ENCODE data around the gene TMEM154. TPM values are rescaled to one million over a fixed set of nuclear protein-coding genes. Genes with fewer than 3 reads are reported as not detected.

TMEM154 gene
- polyA plus RNA-seq, 1 donor from 2014 or later = 210 TPM

DNA sequence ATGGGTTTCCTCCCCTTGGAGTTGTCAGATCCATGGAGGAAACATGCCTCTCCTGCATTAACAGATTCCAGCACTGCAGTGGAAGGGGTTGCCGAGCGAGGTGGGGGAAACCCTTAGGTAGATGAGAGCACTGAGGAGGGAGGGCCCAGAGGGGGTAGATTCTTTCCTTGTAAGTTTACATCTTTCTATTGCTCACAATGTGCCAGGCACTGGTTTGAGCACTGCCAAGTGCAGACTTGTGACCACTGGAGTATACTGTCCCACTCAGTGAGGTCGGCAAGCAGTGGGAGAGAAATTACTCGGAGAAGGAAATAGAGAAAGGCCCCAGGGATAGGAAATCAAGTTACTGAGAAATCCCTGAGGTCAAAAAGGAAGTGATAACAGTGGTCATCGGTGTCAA, 27.8 kb upstream of the TMEM154 start:
- peaks cover 5% of the 10 kb centered on the region for H3K36me3 Mint-ChIP-seq
- no peak overlapping the region for H3K27ac Mint-ChIP-seq
- H3K9me3 Mint-ChIP-seq = peaks cover 0 to 6% (median 2%) of the 10 kb centered on the region in 3 donors
- H3K27me3 Mint-ChIP-seq = no peaks in the 10 kb centered on the region
- H3K4me3 Mint-ChIP-seq = peak overlapping the region in 2 of 4 donors; percentile 1 to 65
- peaks cover 11 to 14% (median 12%) of the 10 kb centered on the region in 3 donors for H3K4me1 Mint-ChIP-seq

DNA sequence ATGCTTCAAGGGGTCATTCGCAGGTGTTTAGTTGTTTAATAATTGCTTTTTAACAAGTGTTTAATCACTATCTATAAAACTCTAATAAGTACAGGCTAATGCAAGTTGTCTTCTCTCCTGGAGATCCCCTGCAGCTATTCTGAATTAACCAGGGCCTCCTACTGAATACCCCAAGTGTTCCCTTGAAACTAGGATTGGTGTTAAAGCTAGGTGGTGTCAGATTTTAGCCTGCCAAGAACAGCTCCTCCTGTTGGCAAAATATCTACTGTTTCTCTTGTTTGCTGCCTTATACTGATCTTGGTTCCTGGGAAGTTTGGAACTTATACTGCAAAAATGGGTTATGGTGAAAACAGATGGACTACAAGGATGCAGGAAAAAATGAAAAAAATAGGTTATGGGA, 26.1 kb upstream of the TMEM154 start:
- H3K27ac Mint-ChIP-seq = peak overlapping the region in 1 of 3 donors; percentile 17
- H3K27me3 Mint-ChIP-seq = no peaks in the 10 kb centered on the region
- peaks cover 0 to 6% (median 2%) of the 10 kb centered on the region in 3 donors for H3K9me3 Mint-ChIP-seq

DNA sequence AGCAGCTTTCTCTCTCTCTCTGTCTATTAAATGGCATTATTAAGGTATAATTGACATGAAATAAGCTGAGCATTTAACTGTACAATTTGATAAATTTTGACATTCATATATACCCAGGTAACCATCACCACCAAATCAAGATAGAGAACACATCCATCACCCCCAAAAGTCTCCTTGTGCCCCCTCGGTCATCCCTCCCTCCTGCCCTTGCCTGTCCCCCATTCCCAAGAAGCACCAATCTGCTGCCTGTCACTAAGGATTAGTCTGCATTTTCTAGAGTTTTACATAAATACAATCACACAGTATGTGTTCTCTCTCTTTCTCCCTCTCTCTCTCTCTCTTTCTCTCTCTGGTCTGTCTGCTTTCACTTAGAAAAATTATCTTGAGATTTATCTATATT, 25.0 kb upstream of the TMEM154 start:
- Mint-ChIP-seq H3K9me3 (peaks cover 0 to 6% (median 2%) of the 10 kb centered on the region in 3 donors), H3K27ac (no peak overlapping the region)

More for the DNA sequence above, 26.1 kb upstream of the TMEM154 start:
- Mint-ChIP-seq H3K36me3 (peaks cover 5% of the 10 kb centered on the region), H3K4me3 (peak overlapping the region in 1 of 4 donors; percentile 13), H3K4me1 (peaks cover 11 to 14% (median 14%) of the 10 kb centered on the region in 3 donors)

DNA sequence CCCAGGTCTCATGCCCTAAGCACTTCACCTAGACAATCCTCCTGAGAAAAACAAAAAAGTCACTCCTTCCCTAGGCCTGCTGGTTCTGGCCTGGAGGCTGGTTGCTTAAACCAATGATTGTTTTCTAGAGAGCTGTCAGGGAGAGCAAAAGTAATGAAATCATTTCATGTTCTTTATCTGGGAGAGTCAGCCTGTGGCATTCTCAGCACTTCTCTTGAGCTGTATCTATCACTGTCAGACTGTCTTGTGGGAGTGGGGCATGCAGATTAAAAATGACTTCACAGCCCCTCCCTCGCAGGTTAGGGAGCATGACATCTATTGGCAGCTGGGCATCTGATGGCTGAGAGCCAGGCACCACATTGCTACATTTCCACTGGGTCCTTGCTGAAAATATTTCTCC, 20.4 kb upstream of the TMEM154 start:
- Mint-ChIP-seq H3K4me3 (no peak overlapping the region), H3K27me3 (no peaks in the 10 kb centered on the region), H3K4me1 (peaks cover 27 to 36% (median 27%) of the 10 kb centered on the region in 3 donors), H3K27ac (no peak overlapping the region), H3K9me3 (peaks cover 0 to 6% (median 2%) of the 10 kb centered on the region in 3 donors), H3K36me3 (peaks cover 5% of the 10 kb centered on the region)

More for the DNA sequence above, 25.0 kb upstream of the TMEM154 start:
- peaks cover 5% of the 10 kb centered on the region for H3K36me3 Mint-ChIP-seq
- peak overlapping the region in 1 of 4 donors; percentile 23 for H3K4me3 Mint-ChIP-seq
- peaks cover 11 to 13% (median 12%) of the 10 kb centered on the region in 3 donors for H3K4me1 Mint-ChIP-seq
- no peaks in the 10 kb centered on the region for H3K27me3 Mint-ChIP-seq

DNA sequence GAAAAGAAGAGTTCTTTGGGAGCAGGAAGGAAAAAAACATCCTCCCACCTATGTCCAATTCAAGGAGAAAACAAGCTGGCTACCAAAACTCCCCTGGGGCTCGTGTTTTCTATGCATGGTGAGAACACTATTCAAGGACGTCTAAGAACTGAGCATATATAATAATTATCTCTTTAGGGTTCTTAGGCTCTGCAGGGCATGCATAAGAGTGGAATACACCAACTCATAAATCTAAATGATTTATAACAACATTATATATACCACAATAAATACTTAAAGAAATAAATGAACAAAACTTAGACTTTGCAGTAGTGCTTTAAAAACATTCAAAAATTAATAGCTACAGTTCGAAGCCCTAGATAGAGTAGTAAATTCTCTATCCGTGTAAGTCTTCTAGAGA, 19.5 kb upstream of the TMEM154 start:
- peaks cover 21 to 34% (median 24%) of the 10 kb centered on the region in 3 donors for H3K4me1 Mint-ChIP-seq
- H3K27ac Mint-ChIP-seq = peak overlapping the region in 1 of 3 donors; percentile 31
- H3K4me3 Mint-ChIP-seq = no peak overlapping the region
- H3K9me3 Mint-ChIP-seq = no peaks in the 10 kb centered on the region
- no peaks in the 10 kb centered on the region for H3K36me3 Mint-ChIP-seq
- H3K27me3 Mint-ChIP-seq = no peaks in the 10 kb centered on the region

DNA sequence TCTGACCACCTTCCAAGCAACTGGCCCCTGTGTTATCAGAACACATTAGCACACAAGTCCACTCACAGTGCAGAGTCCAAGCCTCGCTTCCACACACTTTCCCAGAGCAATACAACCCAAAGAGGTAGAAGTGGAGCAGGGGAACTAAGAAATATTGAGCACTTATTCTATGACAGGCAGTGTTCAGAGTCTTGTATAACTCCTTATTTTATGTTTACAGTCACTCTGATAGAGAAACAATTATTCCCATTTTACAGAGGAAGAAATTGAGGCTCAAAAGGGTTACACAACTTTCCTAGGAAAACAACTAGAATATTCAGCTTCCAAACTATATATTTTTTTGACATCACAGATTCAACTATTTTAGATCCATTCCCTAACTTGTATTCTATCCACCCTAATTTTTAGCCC, 18.3 kb upstream of the TMEM154 start:
- H3K4me3 Mint-ChIP-seq = peak overlapping the region in 3 of 4 donors; percentile 19 to 78 (median 73)
- H3K36me3 Mint-ChIP-seq = no peaks in the 10 kb centered on the region
- no peaks in the 10 kb centered on the region for H3K27me3 Mint-ChIP-seq
- no peaks in the 10 kb centered on the region for H3K9me3 Mint-ChIP-seq
- H3K4me1 Mint-ChIP-seq = peaks cover 26 to 36% (median 27%) of the 10 kb centered on the region in 3 donors
- H3K27ac Mint-ChIP-seq = peak overlapping the region; percentile 10 to 95 (median 68)

DNA sequence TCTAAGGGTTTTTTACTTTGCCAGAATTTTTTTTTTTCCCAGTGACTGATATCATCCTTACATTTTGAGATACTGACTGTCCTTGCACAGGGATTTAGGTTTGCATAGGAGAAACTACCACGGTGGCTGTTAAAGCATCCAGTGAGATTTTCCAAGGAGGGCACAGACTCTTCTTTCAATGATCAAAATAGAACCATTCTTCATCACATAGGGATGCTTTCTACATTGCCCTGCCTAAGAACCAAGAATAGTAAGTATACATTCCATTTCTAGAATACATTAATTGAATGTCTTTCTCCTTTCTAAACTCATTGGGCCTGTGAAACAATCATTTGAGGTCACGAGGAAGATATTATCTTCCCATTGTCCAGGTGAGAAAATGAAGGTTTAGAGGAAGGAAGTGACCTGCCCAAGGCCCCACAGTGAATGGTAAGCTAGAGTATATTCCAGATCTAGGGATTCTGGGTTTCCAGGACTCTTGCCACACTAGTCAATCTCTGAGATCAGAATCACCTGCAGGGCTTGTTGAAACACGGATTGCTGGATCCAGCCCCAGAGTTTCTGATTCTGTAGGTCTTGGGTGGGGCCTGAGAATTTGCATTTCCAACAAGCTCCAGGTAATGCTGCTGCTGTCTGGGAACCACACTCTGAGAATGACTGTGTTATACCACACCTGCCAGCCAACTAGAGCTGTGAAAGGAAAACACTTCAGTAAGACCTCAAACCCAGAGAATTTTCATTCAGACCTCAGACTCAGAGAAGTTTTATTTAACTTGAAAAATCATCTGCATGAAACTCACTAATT, 17.7 kb upstream of the TMEM154 start:
- H3K36me3 Mint-ChIP-seq = no peaks in the 10 kb centered on the region
- peaks cover 26 to 36% (median 27%) of the 10 kb centered on the region in 3 donors for H3K4me1 Mint-ChIP-seq
- H3K27ac Mint-ChIP-seq = peak overlapping the region; percentile 10 to 95 (median 68)
- no peaks in the 10 kb centered on the region for H3K27me3 Mint-ChIP-seq
- H3K4me3 Mint-ChIP-seq = peak overlapping the region; percentile 9 to 88 (median 46)
- no peaks in the 10 kb centered on the region for H3K9me3 Mint-ChIP-seq

DNA sequence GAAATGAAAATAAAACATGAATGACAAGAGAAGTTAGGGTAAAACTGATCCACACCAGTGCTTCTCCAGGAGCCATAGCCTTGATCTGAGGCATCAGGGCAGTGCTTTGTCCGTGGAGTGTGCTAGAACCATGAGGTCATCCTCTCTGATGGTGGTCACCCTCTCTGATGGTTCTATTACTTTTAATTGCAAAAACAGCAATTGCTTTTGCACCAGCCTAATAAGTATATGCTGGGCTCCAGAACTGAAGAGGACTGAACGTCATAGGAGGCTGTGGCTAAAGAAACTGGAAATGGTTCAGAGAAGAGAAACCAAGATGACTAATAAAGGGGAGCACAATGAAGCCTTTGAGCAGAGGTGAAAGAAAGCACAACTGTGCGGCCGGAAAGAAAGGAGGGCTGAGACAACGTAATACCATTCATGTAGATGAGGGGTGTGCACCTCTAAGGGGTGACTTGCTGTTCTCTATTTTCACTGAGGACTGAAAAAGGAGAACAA, 17.0 kb upstream of the TMEM154 start:
- Mint-ChIP-seq H3K36me3 (no peaks in the 10 kb centered on the region), H3K27ac (peak overlapping the region; percentile 10 to 95 (median 68)), H3K4me1 (peaks cover 26 to 38% (median 29%) of the 10 kb centered on the region in 3 donors), H3K9me3 (no peaks in the 10 kb centered on the region), H3K4me3 (peak overlapping the region; percentile 1 to 88 (median 26)), H3K27me3 (no peaks in the 10 kb centered on the region)

DNA sequence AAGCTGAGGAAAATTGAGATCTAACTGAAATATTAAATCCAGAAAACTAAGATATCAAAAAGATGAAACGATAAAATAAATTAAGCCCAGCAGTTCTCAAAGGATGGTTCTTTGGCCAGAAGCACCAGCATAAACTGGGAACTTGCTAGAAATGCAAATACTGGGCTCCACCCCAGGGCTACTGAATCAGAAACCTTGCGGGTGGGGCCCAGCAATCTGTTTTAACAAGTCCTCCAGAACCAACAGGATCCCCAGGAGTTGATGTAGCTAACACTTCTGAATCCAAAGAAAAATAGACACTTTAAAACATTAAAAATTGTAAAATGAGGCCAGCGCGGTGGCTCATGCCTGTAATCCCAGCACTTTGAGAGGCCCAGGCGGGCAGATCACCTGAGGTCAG, 14.1 kb upstream of the TMEM154 start:
- peaks cover 37 to 39% (median 39%) of the 10 kb centered on the region in 3 donors for H3K4me1 Mint-ChIP-seq
- H3K9me3 Mint-ChIP-seq = no peaks in the 10 kb centered on the region
- no peaks in the 10 kb centered on the region for H3K36me3 Mint-ChIP-seq

DNA sequence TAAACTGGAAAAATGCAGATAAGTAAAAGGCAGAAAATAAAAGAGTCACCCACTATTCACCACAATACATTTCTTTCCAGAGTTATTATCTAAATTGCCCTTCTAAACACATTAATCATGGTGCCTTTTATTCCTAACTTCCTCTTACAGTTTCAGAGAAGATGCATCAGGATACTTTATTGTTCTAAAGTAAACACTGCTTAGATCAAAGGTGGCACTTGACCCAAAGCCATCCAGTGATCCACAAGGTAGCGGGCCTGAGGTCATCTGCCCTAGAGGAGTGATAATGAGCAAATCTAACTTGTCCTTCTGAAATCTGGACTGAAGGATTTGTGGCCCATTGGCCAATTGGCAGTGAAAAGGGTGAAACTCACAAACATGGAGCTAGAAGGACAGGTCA, 12.0 kb upstream of the TMEM154 start:
- H3K27me3 Mint-ChIP-seq = no peaks in the 10 kb centered on the region
- no peaks in the 10 kb centered on the region for H3K9me3 Mint-ChIP-seq
- no peak overlapping the region for H3K27ac Mint-ChIP-seq
- no peak overlapping the region for H3K4me3 Mint-ChIP-seq
- H3K36me3 Mint-ChIP-seq = no peaks in the 10 kb centered on the region
- peaks cover 22 to 30% (median 24%) of the 10 kb centered on the region in 3 donors for H3K4me1 Mint-ChIP-seq

More for the DNA sequence above, 14.1 kb upstream of the TMEM154 start:
- no peaks in the 10 kb centered on the region for H3K27me3 Mint-ChIP-seq
- no peak overlapping the region for H3K4me3 Mint-ChIP-seq
- peak overlapping the region in 1 of 3 donors; percentile 54 for H3K27ac Mint-ChIP-seq

DNA sequence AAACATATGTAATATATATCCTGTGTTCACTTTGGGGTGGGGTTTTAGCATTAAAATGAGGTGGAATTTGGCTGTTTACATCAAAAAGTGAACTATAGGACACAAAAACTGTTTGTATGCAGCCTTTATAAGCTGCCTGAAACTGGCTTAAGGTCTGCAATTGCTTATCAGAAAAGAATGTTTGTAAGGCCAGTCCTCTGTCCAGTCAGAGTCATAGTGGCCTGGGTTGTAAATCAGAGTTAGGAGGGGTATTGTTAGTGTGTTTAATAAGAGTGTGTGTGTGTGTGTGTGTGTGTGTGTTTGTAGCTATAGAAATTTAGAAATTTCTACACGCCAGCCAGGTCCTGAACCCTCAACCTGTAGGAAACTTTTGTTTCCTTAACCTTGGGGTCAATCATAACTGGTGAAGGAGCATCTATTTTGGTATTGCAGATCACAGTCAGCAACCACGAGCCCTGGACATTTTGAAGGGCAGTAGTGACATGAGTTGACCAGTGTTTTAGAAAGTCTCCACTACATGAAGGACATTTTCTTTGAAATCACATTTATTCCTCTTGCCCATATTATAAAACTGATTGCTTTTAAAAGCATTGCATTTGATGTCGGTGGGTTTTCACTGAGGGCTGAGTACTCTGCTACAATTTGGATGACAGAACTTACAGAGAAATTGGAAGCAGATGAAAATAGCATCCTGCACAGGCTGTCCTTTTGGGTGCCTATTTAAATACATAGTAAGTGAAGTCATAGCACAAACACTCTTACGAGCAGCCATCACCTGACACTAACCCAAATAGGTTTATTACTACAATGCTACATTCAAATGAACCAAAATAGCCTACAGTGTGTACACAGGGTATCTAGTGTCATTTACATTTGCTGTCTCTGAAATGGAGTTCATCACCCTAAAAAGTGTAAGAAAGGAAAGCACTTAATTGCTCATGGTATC, 11.2 kb upstream of the TMEM154 start:
- no peaks in the 10 kb centered on the region for H3K27me3 Mint-ChIP-seq
- no peak overlapping the region for H3K4me3 Mint-ChIP-seq
- peaks cover 18 to 27% (median 24%) of the 10 kb centered on the region in 3 donors for H3K4me1 Mint-ChIP-seq
- H3K9me3 Mint-ChIP-seq = no peaks in the 10 kb centered on the region
- no peaks in the 10 kb centered on the region for H3K36me3 Mint-ChIP-seq
- H3K27ac Mint-ChIP-seq = no peak overlapping the region

DNA sequence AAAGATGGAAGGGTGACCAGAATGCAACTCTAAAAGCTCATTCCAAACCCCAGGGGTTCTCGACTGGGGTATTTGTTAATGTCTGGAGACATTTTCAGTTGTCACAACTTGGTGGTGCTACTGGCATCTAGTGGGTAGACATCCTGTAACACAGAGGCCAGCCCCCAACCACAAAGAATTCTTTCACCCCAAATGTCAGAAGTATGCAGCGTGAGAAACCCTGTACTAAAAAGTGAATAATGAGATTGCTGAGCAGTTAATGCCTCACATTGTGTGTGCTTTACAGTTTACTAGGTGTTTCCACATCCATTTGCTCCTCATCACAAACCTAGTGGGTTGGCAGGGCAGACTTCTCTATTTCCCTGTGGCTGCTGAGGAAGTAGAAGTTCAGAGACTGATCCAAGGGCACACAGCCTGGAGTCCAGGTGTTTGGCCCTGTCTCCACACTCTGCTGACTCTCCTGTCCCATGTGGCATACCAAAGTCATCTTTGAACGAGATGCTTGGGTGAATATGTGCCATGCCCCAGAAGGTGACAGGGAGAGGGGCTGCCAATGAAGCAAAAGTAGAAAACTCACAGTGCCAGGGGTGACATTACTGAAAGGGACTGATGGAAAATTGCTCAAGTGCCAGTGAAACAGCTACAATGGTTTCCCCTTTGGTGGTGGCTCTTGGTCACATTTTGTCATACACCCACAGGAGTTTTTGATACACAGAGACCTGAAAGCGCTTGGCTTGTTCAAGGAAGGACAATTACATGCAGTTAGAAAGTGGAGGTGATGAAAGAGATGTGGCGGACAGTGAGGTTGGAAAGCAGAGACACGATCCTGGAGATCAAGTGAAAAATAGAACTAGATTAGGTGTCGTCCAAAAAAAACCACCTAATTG, 10.1 kb upstream of the TMEM154 start:
- Mint-ChIP-seq H3K27ac (no peak overlapping the region), H3K27me3 (no peaks in the 10 kb centered on the region), H3K4me3 (peak overlapping the region in 1 of 4 donors; percentile 2), H3K9me3 (no peaks in the 10 kb centered on the region), H3K36me3 (no peaks in the 10 kb centered on the region), H3K4me1 (peaks cover 16 to 26% (median 21%) of the 10 kb centered on the region in 3 donors)

DNA sequence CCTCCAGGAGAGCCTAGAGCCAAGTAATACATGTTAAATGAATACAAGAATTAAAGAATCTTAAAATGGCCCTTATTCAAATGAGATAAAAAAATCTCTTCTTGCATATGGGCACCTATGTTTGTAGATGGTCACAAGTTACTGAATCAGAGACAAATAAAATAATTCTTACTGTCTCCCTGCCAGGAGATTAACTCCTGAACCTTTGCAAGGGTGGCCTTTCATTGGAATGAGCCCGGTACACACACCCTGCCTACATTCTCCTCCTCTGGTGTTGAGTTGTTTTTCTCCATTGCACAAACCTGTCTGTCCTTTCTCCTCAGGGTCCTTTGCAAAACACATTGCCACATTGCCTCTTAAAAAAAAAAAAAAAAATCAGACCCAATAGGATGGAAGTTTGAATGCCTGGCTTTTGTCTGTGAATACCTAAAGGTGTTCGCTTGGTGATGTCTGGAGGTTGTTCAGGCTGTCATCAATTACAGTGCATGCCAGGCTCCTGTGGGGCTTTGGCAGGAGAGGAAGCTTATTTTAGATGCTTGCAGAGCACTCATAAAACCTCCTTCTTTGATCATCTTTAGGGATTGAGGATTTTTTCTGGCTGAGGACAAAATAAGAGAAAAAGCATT, 8.3 kb upstream of the TMEM154 start:
- peak overlapping the region in 1 of 4 donors; percentile 70 for H3K4me3 Mint-ChIP-seq
- no peaks in the 10 kb centered on the region for H3K27me3 Mint-ChIP-seq
- no peaks in the 10 kb centered on the region for H3K36me3 Mint-ChIP-seq
- peak overlapping the region in 1 of 3 donors; percentile 6 for H3K27ac Mint-ChIP-seq
- H3K4me1 Mint-ChIP-seq = peaks cover 26 to 32% (median 29%) of the 10 kb centered on the region in 3 donors
- no peaks in the 10 kb centered on the region for H3K9me3 Mint-ChIP-seq

Measured in IgD-negative memory B cell (primary cell).